CD8-positive, alpha-beta memory T cell (primary cell): ENCODE data around the gene PLAA. TPM values are rescaled to one million over a fixed set of nuclear protein-coding genes. Genes with fewer than 3 reads are reported as not detected.
A peak's percentile ranks its signal among the peaks of the same experiment; 100 is the strongest.

ENCODE experiments used
- CTCF ChIA-PET: fragments of 350-600 bp; sonication (Branson Sonifier 250); formaldehyde crosslinking; loops from one replicate; lab custom pipeline; 2021; ENCODE audit warnings: antibody characterized with exemption; lab: Charles Lee
- POLR2A ChIA-PET: fragments of 350-600 bp; sonication (Branson Sonifier 250); formaldehyde crosslinking; loops from one replicate; lab custom pipeline; 2021; ENCODE audit warnings: antibody characterized with exemption; lab: Charles Lee
- DNase-seq, 5 donors: peaks; one replicate each; pipeline versions ENCODE4 v3.0.0 to v3.0.0-alpha.2; 2020 to 2022; ENCODE audit warnings: mixed read lengths in 1 of 5
- H3K27ac ChIP-seq: one replicate; pipeline ENCODE4 v1.7.0; 2013; ENCODE audit warnings: low read depth, mild to moderate bottlenecking, low read length, moderate library complexity
- H3K27me3 ChIP-seq: 2 replicates; pipeline ENCODE4 v1.7.0; 2013; ENCODE audit warnings: low read length, mild to moderate bottlenecking; ENCODE audit not compliant: insufficient read depth, poor library complexity, severe bottlenecking
- H3K36me3 ChIP-seq: 2 replicates; pipeline ENCODE4 v1.7.0; 2013; ENCODE audit warnings: mild to moderate bottlenecking, low read length, moderate library complexity; ENCODE audit not compliant: insufficient read depth
- H3K4me1 ChIP-seq: 2 replicates; pipeline ENCODE4 v1.7.0; 2013; ENCODE audit warnings: mild to moderate bottlenecking, low read length, moderate library complexity; ENCODE audit not compliant: insufficient read depth
- H3K4me3 ChIP-seq: 2 replicates; pipeline ENCODE4 v1.7.0; 2013; ENCODE audit warnings: mild to moderate bottlenecking, low read length
- H3K9me3 ChIP-seq: 2 replicates; pipeline ENCODE4 v1.7.0; 2013; ENCODE audit warnings: mild to moderate bottlenecking, low read length
- H3K27ac Mint-ChIP-seq, 8 donors: one replicate each; pipeline ENCODE4 v1.8.0; 2020 to 2021; ENCODE audit warnings: mixed read lengths in 8 of 8, mild to moderate bottlenecking in 6 of 8, inconsistent platforms in 3 of 8, moderate library complexity in 3 of 8
- H3K27me3 Mint-ChIP-seq, 2 donors: one replicate each; pipeline ENCODE4 v1.8.0; 2020 to 2021; ENCODE audit warnings: mixed read lengths in 2 of 2, mild to moderate bottlenecking in 1 of 2, moderate library complexity in 1 of 2
- H3K36me3 Mint-ChIP-seq, 3 donors: one replicate each; pipeline ENCODE4 v1.8.0; 2020 to 2021; ENCODE audit warnings: mixed read lengths in 3 of 3, inconsistent platforms in 1 of 3, mild to moderate bottlenecking in 1 of 3
- H3K4me1 Mint-ChIP-seq, 3 donors: one replicate each; pipeline ENCODE4 v1.8.0; 2020 to 2021; ENCODE audit warnings: mixed read lengths in 3 of 3, inconsistent platforms in 1 of 3, mild to moderate bottlenecking in 1 of 3
- H3K4me3 Mint-ChIP-seq, 7 donors: one replicate each; pipeline ENCODE4 v1.8.0; 2020 to 2021; ENCODE audit warnings: mixed read lengths in 7 of 7, mild to moderate bottlenecking in 6 of 7, moderate library complexity in 4 of 7, inconsistent platforms in 2 of 7
- H3K9me3 Mint-ChIP-seq, 5 donors: one replicate each; pipeline ENCODE4 v1.8.0; 2020 to 2022; ENCODE audit warnings: mixed read lengths in 5 of 5, mild to moderate bottlenecking in 3 of 5, moderate library complexity in 2 of 5, inconsistent platforms in 1 of 5
- polyA plus RNA-seq: library from polyadenylated mRNA; unstranded; fragments of 300-500 nt; fragmentation: Illumina TruSeq; gene quantifications from one replicate; pipeline ENCODE4 v1.2.3, GENCODE V29; 2021
- total RNA-seq, 2 experiments: library from RNA; stranded (reverse); gene quantifications; one replicate each; pipeline ENCODE4 v1.2.3, GENCODE V29; 2021

The PLAA gene
- total and polyA plus RNA-seq, 3 experiments from 2014 or later = 18.7 to 41.8 (median 39.2) TPM

- Histone ChIP-seq H3K4me3 (peak overlapping the region; percentile 83), H3K36me3 (no peaks in the 10 kb centered on the region), H3K4me1 (peaks cover 16% of the 10 kb centered on the region), H3K27me3 (no peaks in the 10 kb centered on the region), H3K9me3 (no peaks in the 10 kb centered on the region), H3K27ac (peak overlapping the region; percentile 71)
- Mint-ChIP-seq H3K27me3 (peaks cover 0 to 2% of the 10 kb centered on the region in 2 donors), H3K9me3 (no peaks in the 10 kb centered on the region), H3K4me3 (peak overlapping the region; percentile 89 to 97 (median 93)), H3K27ac (peak overlapping the region; percentile 91 to 97 (median 96)), H3K4me1 (peaks cover 29 to 42% (median 38%) of the 10 kb centered on the region in 3 donors), H3K36me3 (peaks cover 0 to 9% (median 0%) of the 10 kb centered on the region in 3 donors)
- ChIA-PET CTCF (interaction anchor here (0.7 to 2.7 kb wide), 4 partner anchors 10 to 64 kb away, joined by 3 to 15 read pairs (median 6); partner anchors contain the start of genes CAAP1 and PLAA), POLR2A (interaction anchor here (1.2 to 1.6 kb wide), 3 partner anchors 10 to 65 kb away, joined by 3 to 11 read pairs (median 6); partner anchors contain the start of gene PLAA)
- DNase-seq = no peak
Measured at GRCh38 chr9:26956860-26957233, 9.8 kb upstream of the PLAA start.

- POLR2A ChIA-PET = interaction anchor here (1.0 to 1.6 kb wide), 5 partner anchors 9 to 64 kb away, joined by 3 to 14 read pairs (median 6); partner anchors contain the start of gene PLAA
- Histone ChIP-seq H3K36me3 (no peaks in the 10 kb centered on the region), H3K9me3 (no peaks in the 10 kb centered on the region), H3K27me3 (no peaks in the 10 kb centered on the region), H3K4me1 (peaks cover 16% of the 10 kb centered on the region), H3K27ac (peak within 1 kb of the TSS; percentile 71), H3K4me3 (peak within 1 kb of the TSS; percentile 83)
- Mint-ChIP-seq H3K27me3 (peaks cover 0 to 2% of the 10 kb centered on the region in 2 donors), H3K36me3 (peaks cover 0 to 9% (median 0%) of the 10 kb centered on the region in 3 donors), H3K9me3 (no peaks in the 10 kb centered on the region), H3K27ac (peak within 1 kb of the TSS; percentile 91 to 97 (median 96)), H3K4me3 (peak within 1 kb of the TSS; percentile 89 to 97 (median 93)), H3K4me1 (peaks cover 25 to 36% (median 35%) of the 10 kb centered on the region in 3 donors)
- CTCF ChIA-PET = interaction anchor here (0.7 to 2.7 kb wide), 5 partner anchors 9 to 64 kb away, joined by 3 to 15 read pairs (median 3); partner anchors contain the start of genes CAAP1 and PLAA
- peak; percentile 88 to 97 (median 93) for DNase-seq
Measured at GRCh38 chr9:26955921-26956859, 9.1 kb upstream of the PLAA start, which contains the start of gene IFT74. Gene IFT74 (plus strand): TSS chr9:26956412. CDS start chr9:26961968, 5,556 bp downstream.

GRCh38 chr9:26955222-26955903 is 8.3 kb upstream of the PLAA start:
- no peaks in the 10 kb centered on the region for H3K9me3 Mint-ChIP-seq
- peaks cover 16% of the 10 kb centered on the region for H3K4me1 ChIP-seq
- peak overlapping the region; percentile 91 to 97 (median 96) for H3K27ac Mint-ChIP-seq
- no peaks in the 10 kb centered on the region for H3K9me3 ChIP-seq
- peak overlapping the region; percentile 83 for H3K4me3 ChIP-seq
- no peaks in the 10 kb centered on the region for H3K27me3 ChIP-seq
- peaks cover 2 to 4% of the 10 kb centered on the region in 2 donors for H3K27me3 Mint-ChIP-seq
- ChIA-PET POLR2A (interaction anchor here (0.5 to 1.6 kb wide), 5 partner anchors 8 to 64 kb away, joined by 4 to 14 read pairs (median 6); partner anchors contain the start of gene PLAA), CTCF (interaction anchor here (0.9 to 2.7 kb wide), 4 partner anchors 8 to 63 kb away, joined by 3 to 15 read pairs (median 6); partner anchors contain the start of genes CAAP1 and PLAA)
- H3K4me1 Mint-ChIP-seq = peaks cover 25 to 36% (median 35%) of the 10 kb centered on the region in 3 donors
- peaks cover 0 to 9% (median 0%) of the 10 kb centered on the region in 3 donors for H3K36me3 Mint-ChIP-seq
- peak overlapping the region; percentile 89 to 97 (median 93) for H3K4me3 Mint-ChIP-seq
- H3K27ac ChIP-seq = peak overlapping the region; percentile 71
- no peak for DNase-seq
- H3K36me3 ChIP-seq = no peaks in the 10 kb centered on the region

- no peak overlapping the region for H3K4me3 ChIP-seq
- H3K27me3 ChIP-seq = no peaks in the 10 kb centered on the region
- no peaks in the 10 kb centered on the region for H3K36me3 ChIP-seq
- H3K9me3 Mint-ChIP-seq = no peaks in the 10 kb centered on the region
- ChIA-PET CTCF (no interaction called here), POLR2A (no interaction called here)
- no peak for DNase-seq
- no peaks in the 10 kb centered on the region for H3K9me3 ChIP-seq
- peaks cover 25 to 36% (median 35%) of the 10 kb centered on the region in 3 donors for H3K4me1 Mint-ChIP-seq
- peak overlapping the region; percentile 27 for H3K27ac ChIP-seq
- H3K4me1 ChIP-seq = peaks cover 16% of the 10 kb centered on the region
- peak overlapping the region in 7 of 8 donors; percentile 20 to 91 (median 71) for H3K27ac Mint-ChIP-seq
- peaks cover 3 to 10% of the 10 kb centered on the region in 2 donors for H3K27me3 Mint-ChIP-seq
- H3K36me3 Mint-ChIP-seq = peaks cover 0 to 9% (median 0%) of the 10 kb centered on the region in 3 donors
- peak overlapping the region in 4 of 7 donors; percentile 16 to 55 (median 41) for H3K4me3 Mint-ChIP-seq
Measured at GRCh38 chr9:26954050-26954508, 7.0 kb upstream of the PLAA start.

GRCh38 chr9:26951794-26952193 is 4.8 kb upstream of the PLAA start:
- CTCF ChIA-PET = interaction anchor here (0.9 kb wide), 1 partner anchor 60 kb away, joined by 3 read pairs; the partner anchor contains the start of gene CAAP1
- no peaks in the 10 kb centered on the region for H3K9me3 Mint-ChIP-seq
- DNase-seq = no peak

GRCh38 chr9:26950521-26950920 is 3.5 kb upstream of the PLAA start:
- Histone ChIP-seq H3K4me3 (no peak overlapping the region), H3K27me3 (no peaks in the 10 kb centered on the region), H3K9me3 (no peaks in the 10 kb centered on the region), H3K36me3 (no peaks in the 10 kb centered on the region), H3K4me1 (peaks cover 21% of the 10 kb centered on the region), H3K27ac (no peak overlapping the region)
- ChIA-PET POLR2A (no interaction called here), CTCF (interaction anchor here (1.4 kb wide), 1 partner anchor 58 kb away, joined by 3 read pairs; no protein-coding TSS in a partner anchor)
- H3K27me3 Mint-ChIP-seq = peaks cover 1 to 10% of the 10 kb centered on the region in 2 donors
- H3K36me3 Mint-ChIP-seq = peaks cover 0 to 10% (median 0%) of the 10 kb centered on the region in 3 donors
- peaks cover 27 to 41% (median 39%) of the 10 kb centered on the region in 3 donors for H3K4me1 Mint-ChIP-seq
- no peak for DNase-seq
- H3K4me3 Mint-ChIP-seq = peak overlapping the region in 1 of 7 donors; percentile 60
- no peak overlapping the region for H3K27ac Mint-ChIP-seq
- H3K9me3 Mint-ChIP-seq = no peaks in the 10 kb centered on the region

More at GRCh38 chr9:26951794-26952193, 4.8 kb upstream of the PLAA start:
- no peak overlapping the region for H3K27ac ChIP-seq
- H3K4me3 ChIP-seq = no peak overlapping the region
- POLR2A ChIA-PET = no interaction called here
- Mint-ChIP-seq H3K4me1 (peaks cover 31 to 44% (median 38%) of the 10 kb centered on the region in 3 donors), H3K36me3 (peaks cover 0 to 16% (median 0%) of the 10 kb centered on the region in 3 donors), H3K27me3 (peaks cover 1 to 10% of the 10 kb centered on the region in 2 donors), H3K4me3 (no peak overlapping the region), H3K27ac (no peak overlapping the region)
- no peaks in the 10 kb centered on the region for H3K36me3 ChIP-seq
- peaks cover 19% of the 10 kb centered on the region for H3K4me1 ChIP-seq
- no peaks in the 10 kb centered on the region for H3K9me3 ChIP-seq
- no peaks in the 10 kb centered on the region for H3K27me3 ChIP-seq

- no peaks in the 10 kb centered on the region for H3K36me3 ChIP-seq
- peaks cover 24% of the 10 kb centered on the region for H3K4me1 ChIP-seq
- CTCF ChIA-PET = no interaction called here
- H3K9me3 ChIP-seq = no peaks in the 10 kb centered on the region
- POLR2A ChIA-PET = no interaction called here
- Mint-ChIP-seq H3K4me3 (peak overlapping the region in 1 of 7 donors; percentile 43), H3K9me3 (no peaks in the 10 kb centered on the region), H3K36me3 (peaks cover 0 to 10% (median 0%) of the 10 kb centered on the region in 3 donors), H3K4me1 (peaks cover 27 to 42% (median 41%) of the 10 kb centered on the region in 3 donors), H3K27me3 (peaks cover 1 to 10% of the 10 kb centered on the region in 2 donors), H3K27ac (peak overlapping the region in 1 of 8 donors; percentile 23)
- no peak overlapping the region for H3K27ac ChIP-seq
- H3K4me3 ChIP-seq = no peak overlapping the region
- no peaks in the 10 kb centered on the region for H3K27me3 ChIP-seq
- DNase-seq = no peak
Measured at GRCh38 chr9:26949637-26950069, 2.6 kb upstream of the PLAA start.
